ENCODE data around the gene PAPPA2.
"Not testable (repeated sequence)": the region's sequence is repeated elsewhere in the genome, so short reads cannot be mapped to it uniquely, and the experiment has no call there.

PAPPA2 gene

GRCh38 chr1:176605176-176605575, 142.2 kb downstream of the PAPPA2 start:
- no peak for DNase-seq

DNA sequence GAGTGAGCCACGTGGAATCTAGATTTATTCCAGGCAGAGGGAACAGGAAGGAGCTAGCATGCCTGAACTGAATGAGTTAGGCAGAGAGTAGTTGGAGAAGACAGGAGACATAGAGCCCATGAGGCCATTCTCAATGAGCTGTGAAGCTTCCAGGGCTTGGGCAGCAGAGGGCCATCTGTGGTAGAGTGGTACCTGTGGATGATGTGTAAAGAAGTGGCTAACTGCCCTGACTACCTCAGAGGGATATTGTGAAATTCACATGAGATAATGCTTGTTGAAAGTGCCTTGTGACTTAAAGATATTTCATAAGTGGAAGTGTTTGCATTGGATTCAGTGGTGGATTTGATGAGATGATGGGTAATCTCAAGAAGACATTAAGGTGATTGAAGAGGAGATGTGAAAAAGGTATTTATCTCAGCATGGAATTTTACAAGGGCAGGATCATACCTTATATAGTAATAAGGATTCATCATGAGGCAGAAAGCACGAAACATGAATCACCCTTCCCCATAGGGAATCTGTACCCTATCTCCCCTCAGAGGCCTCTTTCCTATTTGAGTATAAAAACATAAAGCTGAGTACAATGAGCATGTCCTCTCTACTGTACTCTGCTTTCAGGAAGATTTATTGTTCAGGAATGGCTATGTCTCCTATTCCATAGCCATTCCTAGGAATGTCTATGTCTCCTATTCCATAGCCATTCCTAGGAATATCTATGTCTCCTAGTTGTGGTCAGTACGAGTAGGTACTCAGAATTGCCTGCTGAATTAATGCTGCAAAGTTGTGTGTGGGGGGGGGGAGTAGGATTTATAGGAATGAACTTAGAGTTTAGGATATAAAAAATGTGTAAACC, 146.8 kb downstream of the PAPPA2 start:
- no peak for DNase-seq

- DNase-seq: no peak
Observed at GRCh38 chr1:176612791-176613190, 149.8 kb downstream of the PAPPA2 start.

DNA sequence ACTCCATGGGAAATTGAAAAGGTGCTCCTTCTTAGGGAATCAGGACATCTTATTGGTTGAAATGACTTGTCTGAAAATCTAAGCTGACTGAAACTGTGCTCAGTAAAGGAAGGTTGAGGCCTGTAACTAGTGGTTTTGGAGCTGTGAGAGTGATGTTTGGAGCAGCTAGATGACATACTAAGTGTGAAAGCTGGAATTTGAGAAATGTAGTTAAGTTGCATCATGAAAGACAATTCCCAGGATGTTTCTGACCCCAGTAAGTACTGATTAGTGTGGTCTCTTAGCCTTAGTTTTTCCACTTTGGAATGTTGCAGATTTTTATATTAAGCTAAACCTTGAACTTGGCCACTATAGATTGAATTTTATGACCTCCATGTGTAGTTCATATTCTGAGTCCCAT, 154.9 kb downstream of the PAPPA2 start:
- no peak for DNase-seq

GRCh38 chr1:176619261-176619660, 156.3 kb downstream of the PAPPA2 start:
- DNase-seq: no peak

GRCh38 chr1:176625365-176625764, 162.4 kb downstream of the PAPPA2 start:
- DNase-seq: no peak

- no peak for DNase-seq
Observed at GRCh38 chr1:176626572-176627061, 163.6 kb downstream of the PAPPA2 start.

DNA sequence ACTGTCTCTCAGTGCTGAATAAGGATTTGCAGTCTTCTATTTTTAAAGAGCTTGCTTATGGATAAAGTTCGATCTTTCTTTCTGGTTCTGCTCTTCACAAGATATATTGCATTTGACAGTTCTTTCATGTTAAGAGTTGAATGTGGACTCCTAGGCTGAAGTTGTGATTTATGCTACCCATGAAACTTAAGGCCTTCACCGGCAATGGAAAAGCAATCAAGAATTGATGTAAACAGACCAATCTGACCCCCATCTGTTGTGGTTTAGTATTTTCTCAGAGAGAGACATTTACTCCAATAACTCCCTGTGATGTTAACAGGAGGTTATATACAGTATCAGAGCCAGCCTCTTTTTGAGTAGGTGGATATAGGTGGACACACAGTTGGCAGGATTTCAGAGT, 165.8 kb downstream of the PAPPA2 start:
- DNase-seq: no peak

DNA sequence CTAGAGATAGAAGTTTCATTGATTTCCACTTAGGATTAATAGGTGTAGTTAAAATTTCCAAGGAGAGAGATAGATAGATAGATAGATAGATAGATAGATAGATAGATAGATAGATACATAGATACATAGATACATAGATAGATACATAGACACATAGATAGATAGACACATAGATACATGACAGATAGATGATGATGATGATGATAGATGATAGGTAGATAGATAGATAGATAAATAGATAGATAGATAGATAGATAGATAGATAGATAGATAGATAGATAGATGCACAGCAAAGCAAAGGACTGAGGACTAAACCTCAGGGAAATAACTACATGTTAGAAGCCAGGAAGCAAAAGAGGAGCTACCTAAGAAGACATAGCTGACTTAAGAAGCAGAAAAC, 171.8 kb downstream of the PAPPA2 start:
- DNase-seq: not testable (repeated sequence)

GRCh38 chr1:176638713-176639526, 175.9 kb downstream of the PAPPA2 start:
- DNase-seq: no peak

- DNase-seq: no peak
Observed at GRCh38 chr1:176643536-176643935, 180.6 kb downstream of the PAPPA2 start.

DNA sequence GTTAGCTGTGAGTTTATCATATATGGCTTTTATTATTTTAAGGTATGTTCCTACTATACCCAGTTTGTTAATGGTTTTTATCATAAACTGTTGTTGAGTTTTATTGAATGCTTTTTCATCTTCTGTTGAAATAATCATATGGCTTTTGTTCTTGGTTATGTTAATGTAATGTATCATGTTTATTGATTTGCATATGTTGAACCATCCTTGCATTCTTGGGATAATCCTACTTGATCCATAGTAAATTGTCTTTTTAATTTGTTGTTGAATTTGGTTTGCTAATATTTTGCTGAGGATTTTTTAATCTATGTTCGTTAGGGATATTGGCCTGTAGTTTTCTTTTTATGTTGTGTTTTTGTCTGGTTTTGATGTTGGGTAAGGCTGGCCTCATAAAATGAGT, 185.6 kb downstream of the PAPPA2 start:
- no peak for DNase-seq

- DNase-seq: no peak
Observed at GRCh38 chr1:176656257-176656995, 193.5 kb downstream of the PAPPA2 start.

DNA sequence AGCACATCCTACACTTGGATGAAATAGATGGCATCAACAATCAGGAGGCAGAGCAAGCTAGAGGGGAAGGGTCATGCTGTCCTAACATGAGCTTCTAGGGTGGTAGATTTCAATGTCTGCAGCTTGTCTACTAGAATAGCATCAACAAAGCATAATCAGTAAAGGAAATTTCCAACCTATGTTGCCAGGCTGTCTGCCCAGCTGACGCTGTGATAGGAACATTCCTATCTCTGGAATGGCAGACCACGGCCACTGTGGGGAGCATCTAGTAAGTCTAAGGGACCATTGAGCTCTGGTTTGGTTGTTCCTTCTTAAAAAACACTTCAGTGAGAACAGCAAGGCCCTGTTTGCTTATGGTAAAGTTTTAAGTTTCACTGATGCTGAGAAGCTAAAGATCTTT, 206.8 kb downstream of the PAPPA2 start:
- DNase-seq: no peak

GRCh38 chr1:176670853-176671252, 207.9 kb downstream of the PAPPA2 start:
- DNase-seq: no peak

DNA sequence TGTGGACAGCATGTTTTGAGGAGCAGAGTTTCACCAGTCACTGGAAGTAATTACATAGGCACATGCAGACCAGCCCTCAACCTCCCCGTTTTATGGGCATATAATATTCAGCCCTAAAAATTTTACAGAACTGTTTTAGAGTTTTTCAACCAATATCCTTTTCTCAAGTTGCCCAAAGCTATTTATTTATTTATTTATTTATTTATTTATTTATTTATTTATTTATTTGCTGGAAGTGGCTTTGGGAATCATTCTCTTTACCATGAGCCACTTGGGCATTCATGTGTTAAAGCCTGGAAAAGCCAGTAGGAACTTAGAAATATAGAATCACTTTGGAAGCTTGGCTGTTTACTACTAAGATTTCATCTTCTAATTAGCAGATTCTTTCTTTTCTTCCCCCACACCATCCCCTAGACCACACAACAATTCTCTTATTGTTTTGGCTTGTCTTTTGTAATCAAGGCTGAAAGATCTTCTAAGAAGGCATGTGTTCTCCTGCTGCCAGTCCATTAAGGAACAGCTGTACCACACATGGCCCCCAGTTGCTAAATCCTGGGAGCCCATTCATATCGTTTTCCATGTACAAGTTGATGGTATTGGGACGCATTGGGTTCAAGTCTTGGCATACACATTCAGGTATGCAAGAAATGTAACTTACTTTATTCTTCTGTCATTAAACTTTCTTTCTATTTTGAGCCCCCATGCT, 220.0 kb downstream of the PAPPA2 start:
- DNase-seq: no peak

GRCh38 chr1:176691251-176692228, 228.6 kb downstream of the PAPPA2 start:
- DNase-seq: peak; percentile 75

DNA sequence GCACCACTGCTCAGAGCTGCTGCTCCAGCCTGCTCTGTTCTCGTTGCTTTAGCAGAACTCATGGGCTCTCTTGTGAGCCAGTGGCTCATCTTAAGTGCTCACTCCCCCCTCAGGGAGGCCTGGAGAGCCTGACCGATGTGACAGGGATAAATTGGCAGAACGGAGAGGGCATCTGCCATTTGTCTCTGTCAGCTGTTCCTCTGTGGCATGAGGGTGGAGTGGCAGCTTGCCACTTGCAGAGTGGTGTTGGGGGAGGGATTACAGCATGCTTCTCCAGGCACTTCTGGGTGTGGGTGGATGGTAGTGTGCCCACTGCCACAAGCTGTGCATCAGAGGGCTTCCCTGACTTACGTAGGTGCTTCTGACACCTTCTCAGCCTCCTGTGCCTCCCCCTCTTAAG, 229.5 kb downstream of the PAPPA2 start:
- DNase-seq: peak; percentile 95

DNA sequence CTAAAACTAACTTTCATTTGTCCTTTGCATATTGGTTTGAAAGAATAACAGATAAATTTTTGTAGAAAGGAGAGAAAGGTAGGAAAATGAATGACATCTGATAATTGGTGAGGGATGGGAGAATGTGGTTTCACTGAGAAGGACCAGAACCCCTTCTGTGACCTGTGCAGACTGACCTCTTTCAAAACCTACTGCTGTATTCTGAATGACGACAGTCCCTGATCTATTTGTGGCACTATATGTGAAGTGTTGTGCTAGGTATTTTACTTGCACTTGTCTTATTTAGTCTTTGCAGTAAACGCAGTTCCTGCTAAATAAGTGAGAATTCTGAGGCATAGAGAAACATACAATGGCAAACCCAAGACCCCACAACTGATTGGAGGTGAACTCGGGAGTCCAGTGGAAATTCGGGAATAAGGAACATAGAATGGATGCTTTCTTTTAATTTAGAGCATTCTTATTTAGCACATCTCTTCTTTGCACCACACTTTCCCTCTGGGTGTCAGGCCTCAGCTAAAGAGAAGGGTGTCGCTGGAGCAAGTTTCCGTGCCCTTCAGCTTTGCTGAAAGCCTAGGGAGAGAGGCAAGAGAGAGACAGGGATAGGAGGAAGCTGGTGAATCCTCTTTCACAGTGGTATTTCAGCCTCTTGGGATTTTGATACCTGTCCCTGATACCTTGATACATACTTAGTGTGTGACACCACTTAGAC, 230.2 kb downstream of the PAPPA2 start:
- no peak for DNase-seq

DNA sequence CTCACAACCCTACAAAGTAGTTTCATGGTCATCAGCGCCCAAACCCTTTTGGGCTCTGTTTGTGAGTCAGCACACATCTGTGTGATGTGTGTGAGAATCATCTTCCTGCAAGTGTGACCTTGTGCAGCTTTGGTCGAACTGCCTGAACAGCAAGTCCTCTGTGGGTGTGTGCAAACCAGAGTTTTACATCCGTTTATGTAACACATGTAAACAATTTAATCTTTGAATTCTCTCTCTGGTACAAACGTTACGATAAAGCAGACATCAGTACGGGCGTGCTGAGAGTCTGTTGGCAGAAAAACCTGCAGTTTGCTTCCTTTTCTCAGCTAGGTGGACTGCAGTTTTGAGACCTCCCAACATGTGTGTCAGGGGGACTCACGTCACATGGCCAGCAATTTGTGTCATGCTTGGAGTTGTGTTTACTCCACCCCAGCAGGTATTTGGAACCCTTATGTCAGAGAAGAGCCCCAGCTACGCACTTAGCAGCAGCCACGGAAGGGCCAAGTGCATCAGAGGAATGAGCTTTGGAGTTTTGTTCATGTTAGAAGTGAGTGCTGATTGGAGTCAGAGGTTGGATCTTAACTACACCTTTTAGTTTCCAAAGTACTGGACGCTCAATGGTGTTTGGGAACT, 230.8 kb downstream of the PAPPA2 start:
- no peak for DNase-seq
